Tibial artery (tissue), 4 donors: ENCODE results near the gene IMP3.

Source experiments
- DNase-seq, 2 donors: peaks; one replicate each; pipeline ENCODE4 v3.0.0-alpha.2; 2019
- H3K27ac ChIP-seq, 2 donors: fragments of 200-600 bp; sonication (generic) in 1 of 2; 1 replicate in 1 of 2; 2 replicates in 1 of 2; pipeline ENCODE4 v1.5.1; 2018 to 2019; ENCODE audit warnings: mild to moderate bottlenecking in 1 of 2
- H3K27me3 ChIP-seq, 2 donors: fragments of 200-600 bp; sonication (generic) in 1 of 2; one replicate each; pipeline versions ENCODE4 v1.5.1 to v1.6.0; 2016 to 2019
- H3K36me3 ChIP-seq, 3 donors: fragments of 200-600 bp; sonication (generic) in 2 of 3; one replicate each; pipeline ENCODE4 v1.5.1; 2016 to 2019; ENCODE audit warnings: mild to moderate bottlenecking in 2 of 3
- H3K4me1 ChIP-seq, 4 donors: fragments of 200-600 bp; sonication (generic) in 2 of 4; 1 replicate in 3 of 4; 2 replicates in 1 of 4; pipeline ENCODE4 v1.5.1; 2016 to 2019
- H3K4me3 ChIP-seq, 2 donors: fragments of 200-600 bp; sonication (generic) in 1 of 2; 1 replicate in 1 of 2; 2 replicates in 1 of 2; pipeline ENCODE4 v1.5.1; 2018 to 2019; ENCODE audit warnings: mild to moderate bottlenecking in 2 of 2
- H3K9me3 ChIP-seq, 3 donors: fragments of 200-600 bp; sonication (generic) in 1 of 3; one replicate each; pipeline ENCODE4 v1.5.1; 2016 to 2019
- intact Hi-C: fragments of 100-400 bp; cut with DNase I; formaldehyde crosslinking; loops from one replicate; pipeline ENCODE4 v1.15.0; 2023; ENCODE audit warnings: low total_unique reads
- TF ChIP-seq, protein P1 (sequence below), 2 experiments: fragments of 200-600 bp in 1 of 2; fragments of 450-650 bp in 1 of 2; IDR thresholded peaks; one replicate each; pipeline ENCODE4 v1.5.1; 2017 to 2019; ENCODE audit warnings: antibody characterized with exemption in 2 of 2, mild to moderate bottlenecking in 1 of 2, moderate library complexity in 1 of 2

IMP3 gene

DNA sequence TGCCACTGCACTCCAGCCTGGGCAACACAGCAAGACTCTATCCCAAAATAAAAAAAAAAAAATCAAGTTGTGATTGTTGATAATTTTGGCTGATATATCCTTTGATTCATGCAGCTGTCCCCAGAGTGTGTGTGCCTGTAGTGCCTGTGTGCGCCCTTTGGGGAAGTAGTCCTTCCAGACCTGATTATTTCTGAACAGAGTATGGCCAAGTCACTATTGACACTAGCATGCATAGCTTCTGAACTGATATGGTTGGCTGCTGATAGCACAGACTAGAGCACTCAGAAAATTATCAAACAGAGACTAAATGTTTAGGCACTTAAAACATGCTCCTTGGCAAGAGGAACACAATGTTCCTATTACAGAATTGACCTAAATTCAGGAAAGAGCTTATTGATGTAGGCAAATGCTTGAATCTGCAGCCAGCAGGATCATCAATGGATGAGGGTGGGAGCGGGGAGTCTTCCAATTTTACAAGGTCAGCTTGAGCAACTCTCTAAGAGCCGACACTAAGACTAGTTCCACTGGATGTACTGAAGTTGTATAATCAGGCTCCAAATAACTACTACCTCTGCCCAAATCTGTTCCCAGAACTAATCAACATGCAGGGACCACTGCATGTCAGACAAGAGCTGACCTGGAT, 43.2 kb downstream of the IMP3 start:
- TF ChIP-seq, protein P1, sequence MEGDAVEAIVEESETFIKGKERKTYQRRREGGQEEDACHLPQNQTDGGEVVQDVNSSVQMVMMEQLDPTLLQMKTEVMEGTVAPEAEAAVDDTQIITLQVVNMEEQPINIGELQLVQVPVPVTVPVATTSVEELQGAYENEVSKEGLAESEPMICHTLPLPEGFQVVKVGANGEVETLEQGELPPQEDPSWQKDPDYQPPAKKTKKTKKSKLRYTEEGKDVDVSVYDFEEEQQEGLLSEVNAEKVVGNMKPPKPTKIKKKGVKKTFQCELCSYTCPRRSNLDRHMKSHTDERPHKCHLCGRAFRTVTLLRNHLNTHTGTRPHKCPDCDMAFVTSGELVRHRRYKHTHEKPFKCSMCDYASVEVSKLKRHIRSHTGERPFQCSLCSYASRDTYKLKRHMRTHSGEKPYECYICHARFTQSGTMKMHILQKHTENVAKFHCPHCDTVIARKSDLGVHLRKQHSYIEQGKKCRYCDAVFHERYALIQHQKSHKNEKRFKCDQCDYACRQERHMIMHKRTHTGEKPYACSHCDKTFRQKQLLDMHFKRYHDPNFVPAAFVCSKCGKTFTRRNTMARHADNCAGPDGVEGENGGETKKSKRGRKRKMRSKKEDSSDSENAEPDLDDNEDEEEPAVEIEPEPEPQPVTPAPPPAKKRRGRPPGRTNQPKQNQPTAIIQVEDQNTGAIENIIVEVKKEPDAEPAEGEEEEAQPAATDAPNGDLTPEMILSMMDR (IDR thresholded peaks at IDR 0.05), result no peak
- intact Hi-C loops, result no loop called here
- H3K9me3 ChIP-seq, result no peaks in the 10 kb centered on the region
- peaks cover 32 to 85% (median 44%) of the 10 kb centered on the region in 3 donors for H3K36me3 ChIP-seq
- no peak overlapping the region for H3K4me3 ChIP-seq
- no peaks in the 10 kb centered on the region for H3K27me3 ChIP-seq
- H3K4me1 ChIP-seq, result peaks cover 0 to 18% (median 0%) of the 10 kb centered on the region in 4 donors
- H3K27ac ChIP-seq, result no peak overlapping the region
- DNase-seq, result peak in 1 of 2 donors; percentile 35

- intact Hi-C loops, result no loop called here
- peaks cover 19 to 67% (median 27%) of the 10 kb centered on the region in 3 donors for H3K36me3 ChIP-seq
- DNase-seq, result peak in 1 of 2 donors; percentile 27
- H3K4me1 ChIP-seq, result peaks cover 0 to 14% (median 0%) of the 10 kb centered on the region in 4 donors
- no peaks in the 10 kb centered on the region for H3K27me3 ChIP-seq
- H3K4me3 ChIP-seq, result no peak overlapping the region
- H3K9me3 ChIP-seq, result no peaks in the 10 kb centered on the region
- H3K27ac ChIP-seq, result no peak overlapping the region
- TF ChIP-seq, protein P1 (IDR thresholded peaks at IDR 0.05), result no peak
Observed at GRCh38 chr15:75594276-75594675, 45.7 kb downstream of the IMP3 start.

DNA sequence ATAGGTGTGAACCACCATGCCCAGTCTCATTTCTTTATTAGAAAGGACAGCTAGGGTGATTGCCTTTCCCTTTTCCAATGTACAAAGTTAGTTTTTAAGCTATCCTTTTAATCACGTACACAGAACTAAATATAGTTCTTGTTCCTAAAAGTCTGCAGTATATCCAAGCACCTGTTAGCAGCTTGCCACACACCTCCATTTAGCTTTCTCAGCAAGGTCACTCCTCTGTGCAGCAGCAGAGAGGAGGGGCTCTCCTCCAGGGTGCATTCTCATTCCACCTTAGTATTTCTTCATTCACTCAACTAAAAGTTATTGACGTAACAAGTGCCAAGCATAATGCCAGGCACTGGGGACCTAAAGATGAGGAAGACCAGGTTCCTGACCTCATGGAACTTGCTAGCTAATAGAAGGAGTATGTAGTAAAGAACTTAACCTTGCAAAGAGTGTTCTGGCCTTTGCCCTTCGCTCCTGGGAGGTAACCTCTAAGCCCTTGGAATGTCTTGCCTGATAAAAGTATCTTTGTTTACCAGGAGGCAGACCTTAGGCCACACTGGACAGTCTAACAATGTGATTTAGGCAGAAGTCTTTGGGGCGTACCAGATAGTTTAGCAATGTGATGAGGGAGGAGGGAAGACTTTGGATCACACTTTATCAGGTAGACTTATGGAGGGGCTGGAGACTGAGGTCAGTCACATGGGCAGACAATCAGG, 48.2 kb downstream of the IMP3 start:
- peak in 1 of 2 donors; percentile 2 for DNase-seq
- Histone ChIP-seq H3K27me3 (no peaks in the 10 kb centered on the region), H3K27ac (no peak overlapping the region), H3K4me1 (no peaks in the 10 kb centered on the region), H3K9me3 (no peaks in the 10 kb centered on the region), H3K36me3 (peaks cover 11 to 43% (median 18%) of the 10 kb centered on the region in 3 donors), H3K4me3 (no peak overlapping the region)
- TF ChIP-seq, protein P1 (IDR thresholded peaks at IDR 0.05), result no peak
- intact Hi-C loops, result no loop called here

DNA sequence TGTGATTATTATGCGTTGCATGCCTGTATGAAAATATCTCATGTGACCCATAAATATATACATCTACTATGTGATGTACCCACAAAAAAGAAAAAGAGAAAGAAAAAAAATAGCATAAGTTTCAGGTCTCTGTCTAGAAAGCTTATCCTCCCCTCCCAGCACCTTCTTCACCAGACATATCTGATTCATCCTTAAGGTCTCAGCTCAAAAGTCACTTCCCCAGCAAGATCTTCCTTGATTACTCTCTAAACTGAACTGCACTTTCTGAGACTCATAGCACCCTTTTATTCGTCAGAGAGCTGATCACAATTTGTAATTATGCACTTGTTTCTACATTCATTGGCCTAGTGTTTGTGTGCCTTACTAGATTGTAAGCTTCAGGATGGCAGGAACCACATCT, 49.8 kb downstream of the IMP3 start:
- no peak for DNase-seq
- Histone ChIP-seq H3K27ac (no peak overlapping the region), H3K4me3 (no peak overlapping the region), H3K4me1 (no peaks in the 10 kb centered on the region), H3K36me3 (peaks cover 2 to 27% (median 4%) of the 10 kb centered on the region in 3 donors), H3K9me3 (no peaks in the 10 kb centered on the region), H3K27me3 (no peaks in the 10 kb centered on the region)
- TF ChIP-seq, protein P1 (IDR thresholded peaks at IDR 0.05), result no peak
- intact Hi-C loops, result no loop called here
